H1 (cell line): ENCODE results near the gene NUDT2.

Experiments
- BACH1 ChIP-seq: IDR thresholded peaks from 2 replicates; pipeline ENCODE4 v1.6.1; 2012; ENCODE audit warnings: low read length, improper control_type of control experiment
- EP300 ChIP-seq, 2 experiments: IDR thresholded peaks; 1 replicate in 1 of 2; 2 replicates in 1 of 2; pipeline ENCODE4 v1.6.1; 2011 to 2012; ENCODE audit warnings: low read depth in 2 of 2, low read length in 2 of 2, mild to moderate bottlenecking in 2 of 2, borderline replicate concordance in 1 of 2, inconsistent platforms in 1 of 2, moderate library complexity in 1 of 2
- JUN ChIP-seq: IDR thresholded peaks from 2 replicates; pipeline ENCODE4 v1.6.1; 2011; ENCODE audit warnings: low read depth, mild to moderate bottlenecking, improper control_type of control experiment, low read length
- JUND ChIP-seq: IDR thresholded peaks from 2 replicates; pipeline ENCODE4 v1.6.1; 2011; ENCODE audit warnings: mild to moderate bottlenecking, improper control_type of control experiment, low read length
- KDM5A ChIP-seq: fragments of 200-600 bp; IDR thresholded peaks from 2 replicates; pipeline ENCODE4 v1.7.1; 2012; ENCODE audit warnings: mild to moderate bottlenecking, low read length, inconsistent platforms, mixed read lengths
- POLR2A ChIP-seq, 2 experiments: IDR thresholded peaks; 1 replicate in 1 of 2; 2 replicates in 1 of 2; pipeline ENCODE4 v1.6.1; 2011; ENCODE audit warnings: low read depth in 2 of 2, low read length in 2 of 2, mild to moderate bottlenecking in 2 of 2; ENCODE audit errors: control extremely low read depth in 1 of 2
- SP1 ChIP-seq: IDR thresholded peaks from 2 replicates; pipeline ENCODE4 v1.6.1; 2011; ENCODE audit warnings: low read depth, low read length
- TAF1 ChIP-seq: IDR thresholded peaks from 2 replicates; pipeline ENCODE4 v1.6.1; 2011; ENCODE audit warnings: mild to moderate bottlenecking, low read depth, low read length
- TF ChIP-seq, protein P1 (sequence below), 3 experiments: IDR thresholded peaks; 1 replicate in 2 of 3; 2 replicates in 1 of 3; pipeline versions ENCODE4 v1.5.1 to v1.6.1; 2011; ENCODE audit warnings: low read length in 3 of 3, mild to moderate bottlenecking in 3 of 3, inconsistent platforms in 2 of 3, low read depth in 1 of 3, moderate library complexity in 1 of 3; ENCODE audit not compliant: insufficient read depth in 1 of 3; ENCODE audit errors: control extremely low read depth in 1 of 3
- TF ChIP-seq, protein P2 (sequence below): IDR thresholded peaks from 2 replicates; pipeline ENCODE4 v1.6.1; 2012; ENCODE audit warnings: inconsistent platforms

- no peak for TF ChIP-seq TAF1
- TF ChIP-seq, protein P1, sequence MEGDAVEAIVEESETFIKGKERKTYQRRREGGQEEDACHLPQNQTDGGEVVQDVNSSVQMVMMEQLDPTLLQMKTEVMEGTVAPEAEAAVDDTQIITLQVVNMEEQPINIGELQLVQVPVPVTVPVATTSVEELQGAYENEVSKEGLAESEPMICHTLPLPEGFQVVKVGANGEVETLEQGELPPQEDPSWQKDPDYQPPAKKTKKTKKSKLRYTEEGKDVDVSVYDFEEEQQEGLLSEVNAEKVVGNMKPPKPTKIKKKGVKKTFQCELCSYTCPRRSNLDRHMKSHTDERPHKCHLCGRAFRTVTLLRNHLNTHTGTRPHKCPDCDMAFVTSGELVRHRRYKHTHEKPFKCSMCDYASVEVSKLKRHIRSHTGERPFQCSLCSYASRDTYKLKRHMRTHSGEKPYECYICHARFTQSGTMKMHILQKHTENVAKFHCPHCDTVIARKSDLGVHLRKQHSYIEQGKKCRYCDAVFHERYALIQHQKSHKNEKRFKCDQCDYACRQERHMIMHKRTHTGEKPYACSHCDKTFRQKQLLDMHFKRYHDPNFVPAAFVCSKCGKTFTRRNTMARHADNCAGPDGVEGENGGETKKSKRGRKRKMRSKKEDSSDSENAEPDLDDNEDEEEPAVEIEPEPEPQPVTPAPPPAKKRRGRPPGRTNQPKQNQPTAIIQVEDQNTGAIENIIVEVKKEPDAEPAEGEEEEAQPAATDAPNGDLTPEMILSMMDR (IDR thresholded peaks at IDR 0.05; ENCODE audit: control extremely low read depth in 1 of 3, insufficient read depth in 1 of 3, low read depth in 1 of 3, low read length in 3 of 3) = no peak
- TF ChIP-seq JUND = no peak
- TF ChIP-seq EP300 (IDR thresholded peaks at IDR 0.05; ENCODE audit: borderline replicate concordance in 1 of 2, low read depth in 2 of 2, low read length in 2 of 2) = no peak
- no peak for TF ChIP-seq SP1
- TF ChIP-seq BACH1 = no peak
- TF ChIP-seq, protein P2, sequence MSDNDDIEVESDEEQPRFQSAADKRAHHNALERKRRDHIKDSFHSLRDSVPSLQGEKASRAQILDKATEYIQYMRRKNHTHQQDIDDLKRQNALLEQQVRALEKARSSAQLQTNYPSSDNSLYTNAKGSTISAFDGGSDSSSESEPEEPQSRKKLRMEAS = no peak
- no peak for TF ChIP-seq JUN
- no peak for TF ChIP-seq POLR2A (IDR thresholded peaks at IDR 0.05; ENCODE audit: control extremely low read depth in 1 of 2, low read depth in 2 of 2, low read length in 2 of 2)
- TF ChIP-seq KDM5A = no peak
Measured at GRCh38 chr9:34382879-34383278, 53.5 kb downstream of the NUDT2 start.
